Breast epithelium (tissue), 3 donors: ENCODE measurements around the gene ECM1.

ENCODE experiments used
- POLR2A ChIP-seq: fragments of 450-650 bp; IDR thresholded peaks from one replicate; pipeline ENCODE4 v1.6.1; 2016; ENCODE audit warnings: antibody characterized with exemption, mild to moderate bottlenecking, moderate library complexity
- POLR2AphosphoS5 ChIP-seq, 3 donors: sonication (generic); formaldehyde crosslinking; IDR thresholded peaks; one replicate each; pipeline ENCODE4 v1.6.1; 2017; ENCODE audit warnings: antibody characterized with exemption in 3 of 3
- TF ChIP-seq, protein P1 (sequence below), 3 donors: fragments of 450-650 bp; IDR thresholded peaks; one replicate each; pipeline ENCODE4 v1.5.1; 2016 to 2017; ENCODE audit warnings: antibody characterized with exemption in 3 of 3, mild to moderate bottlenecking in 3 of 3, moderate library complexity in 3 of 3

DNA sequence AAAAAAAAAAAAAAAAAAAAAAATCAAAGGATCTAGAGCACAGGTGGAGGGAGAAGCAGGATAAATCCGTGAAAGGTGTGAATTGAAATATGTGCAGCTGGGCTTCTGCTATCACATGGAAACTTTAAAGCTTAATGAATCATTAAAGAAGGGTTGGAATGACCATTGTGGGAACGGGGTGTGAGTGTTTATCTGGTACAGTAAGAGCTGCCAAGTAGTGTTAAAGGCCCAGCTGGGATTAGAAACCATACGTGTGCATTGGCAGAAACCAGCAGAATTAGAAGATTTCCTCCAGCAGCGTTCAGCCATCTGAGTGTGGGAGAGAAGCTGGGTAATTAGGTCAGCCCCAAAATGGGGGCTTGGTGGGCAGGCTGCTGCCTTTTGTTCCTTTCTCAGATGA, 21.1 kb downstream of the ECM1 start:
- no peak for TF ChIP-seq POLR2AphosphoS5 (IDR thresholded peaks at IDR 0.05)
- TF ChIP-seq, protein P1, sequence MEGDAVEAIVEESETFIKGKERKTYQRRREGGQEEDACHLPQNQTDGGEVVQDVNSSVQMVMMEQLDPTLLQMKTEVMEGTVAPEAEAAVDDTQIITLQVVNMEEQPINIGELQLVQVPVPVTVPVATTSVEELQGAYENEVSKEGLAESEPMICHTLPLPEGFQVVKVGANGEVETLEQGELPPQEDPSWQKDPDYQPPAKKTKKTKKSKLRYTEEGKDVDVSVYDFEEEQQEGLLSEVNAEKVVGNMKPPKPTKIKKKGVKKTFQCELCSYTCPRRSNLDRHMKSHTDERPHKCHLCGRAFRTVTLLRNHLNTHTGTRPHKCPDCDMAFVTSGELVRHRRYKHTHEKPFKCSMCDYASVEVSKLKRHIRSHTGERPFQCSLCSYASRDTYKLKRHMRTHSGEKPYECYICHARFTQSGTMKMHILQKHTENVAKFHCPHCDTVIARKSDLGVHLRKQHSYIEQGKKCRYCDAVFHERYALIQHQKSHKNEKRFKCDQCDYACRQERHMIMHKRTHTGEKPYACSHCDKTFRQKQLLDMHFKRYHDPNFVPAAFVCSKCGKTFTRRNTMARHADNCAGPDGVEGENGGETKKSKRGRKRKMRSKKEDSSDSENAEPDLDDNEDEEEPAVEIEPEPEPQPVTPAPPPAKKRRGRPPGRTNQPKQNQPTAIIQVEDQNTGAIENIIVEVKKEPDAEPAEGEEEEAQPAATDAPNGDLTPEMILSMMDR (IDR thresholded peaks at IDR 0.05), result no peak
- no peak for TF ChIP-seq POLR2A
